OCI-LY1 (cell line): ENCODE data around the gene PDE5A.

Experiments used
- EZH2 ChIP-seq: fragments of 200-600 bp; sonication (generic), shearing (Covaris generic); IDR thresholded peaks from 2 replicates; pipeline ENCODE4 v1.8.0; 2017; ENCODE audit warnings: borderline replicate concordance, mixed run types, mild to moderate bottlenecking, antibody characterized with exemption, low read length, moderate library complexity, mixed read lengths
- TF ChIP-seq, protein P1 (sequence below): fragments of 200-600 bp; sonication (generic), shearing (Covaris generic); IDR thresholded peaks from 2 replicates; pipeline ENCODE4 v1.5.1; 2017; ENCODE audit warnings: mild to moderate bottlenecking, antibody characterized with exemption, low read length, moderate library complexity, mixed read lengths

DNA sequence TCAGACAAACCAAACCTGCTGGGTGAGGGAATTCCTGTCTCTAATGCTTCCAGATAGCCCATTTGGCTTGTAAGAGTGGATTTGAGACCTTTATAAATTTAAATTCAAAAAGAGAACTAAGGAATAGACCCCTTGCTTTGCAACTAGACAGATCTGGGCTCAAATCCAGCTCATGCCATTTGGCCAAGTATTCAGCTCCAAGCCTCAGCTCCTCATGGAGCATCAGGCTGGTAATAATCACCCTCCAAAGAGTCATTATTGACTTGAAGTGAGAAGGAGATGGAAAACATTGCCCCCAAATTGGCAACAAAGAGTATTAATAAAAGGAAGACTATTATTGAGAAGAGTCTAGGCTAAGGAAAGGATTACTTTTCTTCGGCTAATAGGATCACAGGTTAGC lies 134.7 kb downstream of the PDE5A start:
- TF ChIP-seq, protein P1, sequence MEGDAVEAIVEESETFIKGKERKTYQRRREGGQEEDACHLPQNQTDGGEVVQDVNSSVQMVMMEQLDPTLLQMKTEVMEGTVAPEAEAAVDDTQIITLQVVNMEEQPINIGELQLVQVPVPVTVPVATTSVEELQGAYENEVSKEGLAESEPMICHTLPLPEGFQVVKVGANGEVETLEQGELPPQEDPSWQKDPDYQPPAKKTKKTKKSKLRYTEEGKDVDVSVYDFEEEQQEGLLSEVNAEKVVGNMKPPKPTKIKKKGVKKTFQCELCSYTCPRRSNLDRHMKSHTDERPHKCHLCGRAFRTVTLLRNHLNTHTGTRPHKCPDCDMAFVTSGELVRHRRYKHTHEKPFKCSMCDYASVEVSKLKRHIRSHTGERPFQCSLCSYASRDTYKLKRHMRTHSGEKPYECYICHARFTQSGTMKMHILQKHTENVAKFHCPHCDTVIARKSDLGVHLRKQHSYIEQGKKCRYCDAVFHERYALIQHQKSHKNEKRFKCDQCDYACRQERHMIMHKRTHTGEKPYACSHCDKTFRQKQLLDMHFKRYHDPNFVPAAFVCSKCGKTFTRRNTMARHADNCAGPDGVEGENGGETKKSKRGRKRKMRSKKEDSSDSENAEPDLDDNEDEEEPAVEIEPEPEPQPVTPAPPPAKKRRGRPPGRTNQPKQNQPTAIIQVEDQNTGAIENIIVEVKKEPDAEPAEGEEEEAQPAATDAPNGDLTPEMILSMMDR, result no peak
- no peak for TF ChIP-seq EZH2
